HG02763 (cell line): ENCODE data around the gene ATRAID.
"Not testable (repeated sequence)": the region's sequence is repeated elsewhere in the genome, so short reads cannot be mapped to it uniquely, and the experiment has no call there.

Experiments
- ATAC-seq: cut with Tn5 transposase; IDR thresholded peaks from one replicate; pipeline ENCODE4 v1.9.1; 2021; ENCODE audit warnings: mild to moderate bottlenecking, moderate library complexity; ENCODE audit not compliant: unreplicated experiment

The ATRAID gene

GRCh38 chr2:27194538-27195354 lies 17.1 kb upstream of the ATRAID start:
- no peak for ATAC-seq

- ATAC-seq, result not testable (repeated sequence)
Observed at GRCh38 chr2:27195799-27196198, 16.0 kb upstream of the ATRAID start.

GRCh38 chr2:27198068-27198467 lies 13.8 kb upstream of the ATRAID start:
- not testable (repeated sequence) for ATAC-seq

- ATAC-seq, result no peak
Observed at GRCh38 chr2:27198627-27199026, 13.2 kb upstream of the ATRAID start.

DNA sequence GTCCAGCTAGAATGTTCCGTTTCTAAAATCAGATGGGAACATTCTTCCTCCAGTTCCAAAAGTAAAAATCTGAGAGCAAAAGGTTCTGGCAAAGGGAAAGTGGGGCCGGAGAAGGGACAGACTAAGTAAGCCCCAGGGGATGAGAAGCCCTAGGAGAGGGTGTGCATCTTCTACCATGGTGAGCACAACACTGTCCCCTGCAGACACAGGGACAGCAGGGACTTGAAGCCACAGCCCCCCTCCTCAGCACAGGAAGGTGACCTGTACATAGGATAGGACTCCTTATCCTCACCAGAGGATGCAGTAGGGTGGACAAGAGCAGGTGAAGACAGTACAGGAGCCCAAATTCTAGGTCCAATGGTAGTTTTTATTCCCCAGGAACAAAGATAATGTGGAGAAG lies 12.6 kb upstream of the ATRAID start:
- no peak for ATAC-seq

- ATAC-seq, result no peak
Observed at GRCh38 chr2:27201675-27202074, 10.2 kb upstream of the ATRAID start.

DNA sequence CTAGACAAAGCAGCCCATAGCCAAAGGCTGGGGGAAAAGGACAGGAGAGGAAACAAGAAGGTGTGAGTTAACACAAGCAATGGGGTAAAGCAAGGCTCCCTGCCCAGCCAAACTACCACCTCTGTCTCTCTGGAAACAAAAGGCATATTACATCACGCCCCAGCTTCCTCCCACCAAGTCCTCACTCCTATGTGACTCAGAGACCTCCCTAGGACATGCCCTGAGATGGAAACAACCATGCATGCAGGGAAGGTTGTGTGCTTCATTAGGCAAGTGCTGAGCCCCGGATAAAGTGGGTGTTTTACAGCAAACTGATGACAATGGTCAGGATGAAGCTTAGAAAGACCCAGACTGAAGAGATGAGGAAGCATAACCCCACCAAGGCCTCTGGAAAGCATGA lies 9.0 kb upstream of the ATRAID start:
- no peak for ATAC-seq

DNA sequence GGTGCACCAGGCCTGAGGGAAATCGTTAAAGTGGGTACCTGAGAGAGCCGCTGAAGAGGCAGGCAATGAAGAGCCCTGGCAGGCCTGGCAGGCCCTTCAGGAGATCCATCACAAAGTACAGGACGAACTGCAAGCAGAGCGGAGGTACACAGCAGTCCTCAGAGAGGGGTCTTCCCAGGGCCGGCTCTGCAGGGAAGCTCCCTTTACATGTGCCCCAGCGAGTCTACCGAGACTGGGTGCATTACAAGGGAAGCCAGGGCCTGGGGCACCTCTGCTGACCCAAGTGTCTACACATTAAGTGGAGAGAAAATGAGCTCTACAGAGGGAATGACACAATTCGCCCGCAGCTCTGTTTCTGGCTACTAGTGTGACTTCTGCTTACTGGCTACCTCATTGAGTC lies 8.1 kb upstream of the ATRAID start:
- no peak for ATAC-seq

- ATAC-seq, result no peak
Observed at GRCh38 chr2:27204566-27204965, 7.3 kb upstream of the ATRAID start.

- ATAC-seq, result no peak
Observed at GRCh38 chr2:27205206-27205605, 6.6 kb upstream of the ATRAID start.

- no peak for ATAC-seq
Observed at GRCh38 chr2:27206346-27206745, 5.5 kb upstream of the ATRAID start.

GRCh38 chr2:27208486-27209050 lies 3.3 kb upstream of the ATRAID start:
- ATAC-seq, result no peak

GRCh38 chr2:27209621-27210401 lies 2.0 kb upstream of the ATRAID start:
- no peak for ATAC-seq

GRCh38 chr2:27211241-27211942 lies 449 bp upstream of the ATRAID start:
- peak; percentile 70 for ATAC-seq

GRCh38 chr2:27212626-27213471 lies 1.0 kb downstream of the ATRAID start:
- no peak for ATAC-seq

GRCh38 chr2:27214941-27215340 lies 3.1 kb downstream of the ATRAID start:
- ATAC-seq, result no peak

DNA sequence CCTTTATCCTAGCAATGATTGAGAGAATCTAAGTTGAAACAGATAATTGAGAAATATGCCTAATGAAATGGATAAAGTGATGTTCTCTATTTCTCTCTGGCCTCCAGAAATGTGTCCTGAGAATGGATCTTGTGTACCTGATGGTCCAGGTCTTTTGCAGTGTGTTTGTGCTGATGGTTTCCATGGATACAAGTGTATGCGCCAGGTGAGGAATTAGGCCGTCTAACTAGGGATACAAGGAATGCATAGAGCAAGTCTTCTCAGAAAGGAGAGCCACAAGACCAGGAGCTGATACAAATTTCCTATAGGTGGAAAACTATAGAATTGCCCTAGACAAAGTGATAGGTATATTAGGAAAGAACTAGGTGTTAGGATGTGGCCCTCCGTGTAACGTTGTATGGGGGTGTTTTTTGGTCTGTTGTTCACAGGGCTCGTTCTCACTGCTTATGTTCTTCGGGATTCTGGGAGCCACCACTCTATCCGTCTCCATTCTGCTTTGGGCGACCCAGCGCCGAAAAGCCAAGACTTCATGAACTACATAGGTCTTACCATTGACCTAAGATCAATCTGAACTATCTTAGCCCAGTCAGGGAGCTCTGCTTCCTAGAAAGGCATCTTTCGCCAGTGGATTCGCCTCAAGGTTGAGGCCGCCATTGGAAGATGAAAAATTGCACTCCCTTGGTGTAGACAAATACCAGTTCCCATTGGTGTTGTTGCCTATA lies 4.7 kb downstream of the ATRAID start:
- no peak for ATAC-seq

- ATAC-seq, result peak; percentile 76
Observed at GRCh38 chr2:27217173-27218121, 5.6 kb downstream of the ATRAID start, which contains the start of gene CAD. CAD (plus strand) TSS chr2:27217369; CDS start chr2:27217552, 183 bp downstream.
